Measurements from ENCODE around the gene ARID3A.

DNA sequence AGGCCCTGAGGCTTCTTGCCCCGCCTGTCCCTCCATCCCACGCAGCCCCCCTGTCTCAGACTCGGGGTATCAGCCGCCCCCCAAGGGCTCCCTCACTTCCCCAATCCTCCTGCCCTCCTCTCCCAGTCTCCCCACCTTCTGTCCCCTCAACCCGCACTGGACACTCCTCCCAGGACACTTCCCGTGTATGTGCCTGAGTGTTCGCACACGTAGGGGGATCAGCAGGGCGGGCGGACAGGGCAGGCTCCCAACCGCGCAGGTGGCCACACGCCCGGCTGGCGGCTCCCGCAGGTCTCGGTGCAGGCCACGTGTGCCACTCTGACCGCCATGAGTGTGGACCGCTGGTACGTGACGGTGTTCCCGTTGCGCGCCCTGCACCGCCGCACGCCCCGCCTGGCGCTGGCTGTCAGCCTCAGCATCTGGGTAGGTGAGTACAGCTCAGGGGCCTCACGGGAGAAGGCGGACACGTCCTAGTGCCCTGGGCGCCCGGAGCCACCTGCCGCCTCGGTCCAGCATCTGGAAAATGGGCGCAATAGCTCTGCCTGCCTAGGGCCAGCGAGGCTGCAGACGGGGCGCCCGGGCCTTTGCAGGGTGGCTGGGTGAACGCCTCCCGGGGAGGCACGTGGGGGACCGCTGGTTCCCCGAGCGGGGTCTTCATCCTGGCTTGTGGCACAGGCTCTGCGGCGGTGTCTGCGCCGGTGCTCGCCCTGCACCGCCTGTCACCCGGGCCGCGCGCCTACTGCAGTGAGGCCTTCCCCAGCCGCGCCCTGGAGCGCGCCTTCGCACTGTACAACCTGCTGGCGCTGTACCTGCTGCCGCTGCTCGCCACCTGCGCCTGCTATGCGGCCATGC, 6.4 kb upstream of the ARID3A start:
- TF ChIP-seq, protein P1, sequence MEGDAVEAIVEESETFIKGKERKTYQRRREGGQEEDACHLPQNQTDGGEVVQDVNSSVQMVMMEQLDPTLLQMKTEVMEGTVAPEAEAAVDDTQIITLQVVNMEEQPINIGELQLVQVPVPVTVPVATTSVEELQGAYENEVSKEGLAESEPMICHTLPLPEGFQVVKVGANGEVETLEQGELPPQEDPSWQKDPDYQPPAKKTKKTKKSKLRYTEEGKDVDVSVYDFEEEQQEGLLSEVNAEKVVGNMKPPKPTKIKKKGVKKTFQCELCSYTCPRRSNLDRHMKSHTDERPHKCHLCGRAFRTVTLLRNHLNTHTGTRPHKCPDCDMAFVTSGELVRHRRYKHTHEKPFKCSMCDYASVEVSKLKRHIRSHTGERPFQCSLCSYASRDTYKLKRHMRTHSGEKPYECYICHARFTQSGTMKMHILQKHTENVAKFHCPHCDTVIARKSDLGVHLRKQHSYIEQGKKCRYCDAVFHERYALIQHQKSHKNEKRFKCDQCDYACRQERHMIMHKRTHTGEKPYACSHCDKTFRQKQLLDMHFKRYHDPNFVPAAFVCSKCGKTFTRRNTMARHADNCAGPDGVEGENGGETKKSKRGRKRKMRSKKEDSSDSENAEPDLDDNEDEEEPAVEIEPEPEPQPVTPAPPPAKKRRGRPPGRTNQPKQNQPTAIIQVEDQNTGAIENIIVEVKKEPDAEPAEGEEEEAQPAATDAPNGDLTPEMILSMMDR (IDR thresholded peaks at IDR 0.05; ENCODE audit: low read length): no peak
- TF ChIP-seq EZH2phosphoT487 (IDR thresholded peaks at IDR 0.05; ENCODE audit: low read length) (no peak), EZH2 (optimal IDR thresholded peaks at IDR 0.05; ENCODE audit: low read depth, low read length) (no peak)

All from MM.1S (cell line).